Vagina (tissue), 2 donors: ENCODE data around the gene IL24.

Experiments
- CTCF ChIP-seq, 3 experiments: fragments of 450-650 bp in 2 of 3; fragments of 200-600 bp in 1 of 3; sonication (generic) in 1 of 3; IDR thresholded peaks; one replicate each; pipeline ENCODE4 v1.5.1; 2017 to 2019; ENCODE audit warnings: antibody characterized with exemption in 3 of 3, mild to moderate bottlenecking in 2 of 3, moderate library complexity in 2 of 3
- POLR2A ChIP-seq, 2 donors: fragments of 450-650 bp; IDR thresholded peaks; one replicate each; pipeline ENCODE4 v1.6.1; 2017; ENCODE audit warnings: antibody characterized with exemption in 2 of 2, mild to moderate bottlenecking in 2 of 2, moderate library complexity in 2 of 2
- POLR2AphosphoS5 ChIP-seq, 2 donors: sonication (generic); formaldehyde crosslinking; IDR thresholded peaks; one replicate each; pipeline ENCODE4 v1.9.0; 2017; ENCODE audit warnings: antibody characterized with exemption in 2 of 2, mild to moderate bottlenecking in 2 of 2, low read depth in 1 of 2; ENCODE audit not compliant: insufficient read depth in 1 of 2

GRCh38 chr1:206868264-206868663 is 29.0 kb upstream of the IL24 start:
- TF ChIP-seq CTCF (IDR thresholded peaks at IDR 0.05) (no peak), POLR2A (IDR thresholded peaks at IDR 0.05) (no peak), POLR2AphosphoS5 (IDR thresholded peaks at IDR 0.05; ENCODE audit: insufficient read depth in 1 of 2, low read depth in 1 of 2) (no peak)
